Prostate gland (tissue), 2 donors: ENCODE data around the gene PGPEP1. TPM values are rescaled to one million over a fixed set of nuclear protein-coding genes. Genes with fewer than 3 reads are reported as not detected.

Experiments used
- DNase-seq: peaks from one replicate; pipeline ENCODE4 v3.0.0-alpha.2; 2019; ENCODE audit warnings: low spot score
- H3K27ac ChIP-seq, 2 donors: fragments of 200-600 bp; sonication (generic); 2 replicates each; pipeline ENCODE4 v1.5.1; 2017 to 2019
- H3K27me3 ChIP-seq: fragments of 200-600 bp; sonication (generic); replicated peaks from 2 replicates; pipeline ENCODE4 v1.5.1; 2019; ENCODE audit not compliant: insufficient read depth
- H3K36me3 ChIP-seq, 2 donors: fragments of 200-600 bp; sonication (generic); 1 replicate in 1 of 2; 2 replicates in 1 of 2; pipeline versions ENCODE4 v1.5.1 to v1.8.1; 2017 to 2019
- H3K4me1 ChIP-seq: fragments of 200-600 bp; sonication (generic); replicated peaks from 2 replicates; pipeline ENCODE4 v1.5.1; 2019
- H3K4me3 ChIP-seq, 2 donors: fragments of 200-600 bp; sonication (generic); 2 replicates each; pipeline ENCODE4 v1.5.1; 2017 to 2019
- H3K9me3 ChIP-seq: fragments of 200-600 bp; sonication (generic); 2 replicates; pipeline ENCODE4 v1.5.1; 2017
- POLR2A ChIP-seq: fragments of 450-650 bp; IDR thresholded peaks from one replicate; pipeline ENCODE4 v1.6.1; 2016; ENCODE audit warnings: antibody characterized with exemption, mild to moderate bottlenecking
- POLR2AphosphoS5 ChIP-seq: sonication (generic); formaldehyde crosslinking; IDR thresholded peaks from one replicate; pipeline ENCODE4 v1.6.1; 2017; ENCODE audit warnings: antibody characterized with exemption
- WGBS: methylation state at CpG from one replicate; pipeline ENCODE4 v1.1.5; 2018; 5-methylcytosine and 5-hydroxymethylcytosine counted together
- intact Hi-C: fragments of 100-400 bp; cut with DNase I; formaldehyde crosslinking; loops from one replicate; pipeline ENCODE4 v1.14.2; 2022
- total RNA-seq, 2 donors: library from RNA; depleted of rRNA; stranded (reverse); fragments of >200 nt; gene quantifications; one replicate each; pipeline ENCODE4 v1.1.0, GENCODE V29; 2016
- TF ChIP-seq, protein P1 (sequence below), 4 experiments: fragments of 200-600 bp in 2 of 4; fragments of 450-650 bp in 2 of 4; sonication (generic) in 2 of 4; IDR thresholded peaks; 1 replicate in 3 of 4; 2 replicates in 1 of 4; pipeline ENCODE4 v1.5.1; 2016 to 2019; ENCODE audit warnings: antibody characterized with exemption in 4 of 4, mild to moderate bottlenecking in 2 of 4, moderate library complexity in 2 of 4

Gene PGPEP1
- total RNA-seq, 2 donors from 2014 or later: 18.0 to 37.3 TPM

DNA sequence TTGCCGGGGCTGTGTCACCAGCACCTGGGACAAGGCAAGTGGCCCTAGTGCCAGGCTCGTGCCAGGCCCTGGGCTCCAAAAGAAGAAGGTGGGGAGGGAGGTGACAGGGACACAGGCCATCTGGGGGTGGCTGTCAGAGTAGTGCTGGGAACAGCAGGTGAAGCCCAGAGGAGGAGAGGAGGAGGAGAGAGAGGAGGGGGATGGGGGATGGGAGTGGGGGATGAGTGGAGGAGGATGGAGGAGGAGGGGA, 36.3 kb upstream of the PGPEP1 start:
- peaks cover 5% of the 10 kb centered on the region for H3K4me1 ChIP-seq
- peak overlapping the region in 1 of 2 donors; percentile 20 for H3K4me3 ChIP-seq
- H3K27ac ChIP-seq: peak overlapping the region; percentile 88 to 95
- TF ChIP-seq POLR2A (no peak), POLR2AphosphoS5 (no peak)
- TF ChIP-seq, protein P1, sequence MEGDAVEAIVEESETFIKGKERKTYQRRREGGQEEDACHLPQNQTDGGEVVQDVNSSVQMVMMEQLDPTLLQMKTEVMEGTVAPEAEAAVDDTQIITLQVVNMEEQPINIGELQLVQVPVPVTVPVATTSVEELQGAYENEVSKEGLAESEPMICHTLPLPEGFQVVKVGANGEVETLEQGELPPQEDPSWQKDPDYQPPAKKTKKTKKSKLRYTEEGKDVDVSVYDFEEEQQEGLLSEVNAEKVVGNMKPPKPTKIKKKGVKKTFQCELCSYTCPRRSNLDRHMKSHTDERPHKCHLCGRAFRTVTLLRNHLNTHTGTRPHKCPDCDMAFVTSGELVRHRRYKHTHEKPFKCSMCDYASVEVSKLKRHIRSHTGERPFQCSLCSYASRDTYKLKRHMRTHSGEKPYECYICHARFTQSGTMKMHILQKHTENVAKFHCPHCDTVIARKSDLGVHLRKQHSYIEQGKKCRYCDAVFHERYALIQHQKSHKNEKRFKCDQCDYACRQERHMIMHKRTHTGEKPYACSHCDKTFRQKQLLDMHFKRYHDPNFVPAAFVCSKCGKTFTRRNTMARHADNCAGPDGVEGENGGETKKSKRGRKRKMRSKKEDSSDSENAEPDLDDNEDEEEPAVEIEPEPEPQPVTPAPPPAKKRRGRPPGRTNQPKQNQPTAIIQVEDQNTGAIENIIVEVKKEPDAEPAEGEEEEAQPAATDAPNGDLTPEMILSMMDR (IDR thresholded peaks at IDR 0.05): no peak
- no peaks in the 10 kb centered on the region for H3K9me3 ChIP-seq
- no peak for DNase-seq
- no peaks in the 10 kb centered on the region for H3K27me3 ChIP-seq
- H3K36me3 ChIP-seq: peaks cover 0 to 2% of the 10 kb centered on the region in 2 donors
- 7% methylated on average over 2 of the region's 2 CpGs for WGBS
- intact Hi-C loops: no loop called here

DNA sequence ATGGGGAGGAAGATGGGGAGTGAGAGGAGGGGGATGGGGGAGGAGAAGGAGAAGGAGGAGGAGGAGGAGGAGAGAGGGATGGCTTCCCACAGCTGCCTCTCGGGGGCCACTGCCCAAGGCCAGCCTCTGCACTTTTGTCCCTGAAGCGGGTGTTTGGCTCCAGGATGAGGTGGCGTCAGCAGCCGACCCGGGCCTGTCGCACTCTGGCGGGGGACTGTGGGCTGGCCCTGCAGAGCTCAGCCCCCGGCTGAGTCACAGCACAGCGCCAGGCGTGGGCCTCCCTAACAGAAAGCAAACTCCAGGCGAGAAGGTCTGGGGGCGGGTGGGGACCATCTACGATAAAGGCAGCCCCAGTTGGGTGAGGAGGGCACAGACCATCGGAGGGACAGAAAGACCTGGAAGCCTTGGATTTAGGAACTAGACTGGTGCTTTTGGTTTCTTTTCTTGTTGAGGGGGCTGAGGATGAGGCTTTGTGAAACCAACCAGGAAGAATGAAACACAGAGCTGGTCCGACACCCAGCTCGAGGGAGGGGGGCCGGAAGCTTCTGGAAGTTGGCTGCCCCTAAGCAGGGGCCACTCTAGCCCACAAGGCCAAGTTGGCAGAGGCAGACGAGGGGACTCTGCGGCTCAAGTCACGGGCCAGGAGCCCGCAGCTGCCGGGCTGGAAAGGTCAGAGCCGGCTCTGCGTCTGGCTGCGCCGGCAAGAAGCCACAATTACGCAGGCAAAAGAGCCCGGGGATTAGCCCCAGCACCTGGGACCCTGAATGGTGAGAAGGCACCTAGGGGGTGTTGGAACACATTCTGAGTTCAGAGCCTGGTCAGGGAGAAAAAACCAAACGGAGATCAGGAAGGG, 35.7 kb upstream of the PGPEP1 start:
- intact Hi-C loops: no loop called here
- H3K36me3 ChIP-seq: peaks cover 0 to 8% of the 10 kb centered on the region in 2 donors
- 5% methylated on average over 26 of the region's 29 CpGs for WGBS
- H3K4me1 ChIP-seq: peaks cover 5% of the 10 kb centered on the region
- peak overlapping the region; percentile 88 to 95 for H3K27ac ChIP-seq
- H3K4me3 ChIP-seq: peak overlapping the region; percentile 2 to 20
- H3K9me3 ChIP-seq: no peaks in the 10 kb centered on the region
- no peak for DNase-seq
- H3K27me3 ChIP-seq: no peaks in the 10 kb centered on the region
- TF ChIP-seq POLR2AphosphoS5 (no peak), POLR2A (peak; percentile 77)
- TF ChIP-seq, protein P1 (IDR thresholded peaks at IDR 0.05): peak in 1 of 4 experiments; percentile 6

DNA sequence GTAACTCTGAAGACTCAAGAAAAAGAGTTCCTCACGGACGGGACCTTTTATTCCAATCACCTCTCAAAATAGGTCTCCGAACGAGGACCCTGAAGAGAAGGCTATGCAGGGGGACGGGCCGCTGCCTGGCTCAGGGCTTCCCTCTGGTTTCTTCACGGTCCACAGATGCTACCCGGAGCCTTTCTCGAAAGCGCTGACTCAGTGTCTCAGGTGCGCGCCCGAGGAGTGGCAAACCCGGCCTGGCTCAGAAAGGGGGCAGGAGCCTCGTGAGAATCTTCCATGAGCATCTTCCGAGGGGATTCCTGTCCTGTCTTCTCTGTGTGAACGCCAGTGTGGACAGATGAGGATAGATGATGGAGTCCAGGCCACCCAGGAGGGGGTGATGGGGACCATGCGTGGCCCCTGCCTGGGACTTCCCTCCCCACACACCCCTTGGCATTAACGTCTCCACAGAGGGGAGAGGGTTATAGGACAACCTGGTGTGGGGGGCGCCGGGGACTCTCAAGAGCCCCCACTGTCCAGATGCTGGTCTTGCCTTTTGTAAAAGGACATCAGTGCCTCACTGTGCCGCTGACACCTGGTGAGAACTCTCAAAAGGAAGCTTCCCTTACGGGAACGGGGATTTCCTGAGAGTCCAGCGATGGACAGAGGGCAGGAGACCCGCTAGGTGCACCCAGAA, 34.0 kb upstream of the PGPEP1 start:
- Histone ChIP-seq H3K9me3 (no peaks in the 10 kb centered on the region), H3K27me3 (no peaks in the 10 kb centered on the region), H3K4me3 (no peak overlapping the region), H3K27ac (peak overlapping the region in 1 of 2 donors; percentile 95), H3K36me3 (peaks cover 0 to 11% of the 10 kb centered on the region in 2 donors), H3K4me1 (peaks cover 5% of the 10 kb centered on the region)
- 87% methylated on average over 26 of the region's 26 CpGs for WGBS
- no peak for DNase-seq
- intact Hi-C loops: no loop called here
- TF ChIP-seq POLR2A (no peak), POLR2AphosphoS5 (no peak)
- TF ChIP-seq, protein P1 (IDR thresholded peaks at IDR 0.05): no peak

DNA sequence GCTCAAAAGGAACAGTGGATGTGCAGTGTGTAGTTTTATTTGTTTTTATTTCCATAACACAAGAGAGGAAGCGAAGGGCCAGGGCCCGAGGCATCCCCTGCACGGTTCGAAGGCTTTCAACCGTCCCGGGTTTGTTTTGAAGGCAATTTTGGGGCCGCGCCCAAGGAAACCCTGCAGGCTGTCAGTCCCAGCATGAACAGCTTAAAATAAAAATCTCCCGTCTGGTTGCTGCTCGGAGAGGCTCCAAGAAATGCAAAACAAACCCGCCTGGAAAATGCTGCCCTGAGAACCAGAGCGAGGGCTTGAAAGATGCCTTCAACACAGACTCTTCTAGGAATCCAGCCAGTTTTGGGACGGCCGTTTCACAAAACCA, 33.5 kb upstream of the PGPEP1 start:
- DNase-seq: no peak
- Histone ChIP-seq H3K27ac (peak overlapping the region in 1 of 2 donors; percentile 95), H3K36me3 (peaks cover 0 to 12% of the 10 kb centered on the region in 2 donors), H3K4me3 (no peak overlapping the region), H3K9me3 (no peaks in the 10 kb centered on the region), H3K27me3 (no peaks in the 10 kb centered on the region), H3K4me1 (peaks cover 5% of the 10 kb centered on the region)
- intact Hi-C loops: no loop called here
- TF ChIP-seq POLR2A (no peak), POLR2AphosphoS5 (no peak)
- TF ChIP-seq, protein P1 (IDR thresholded peaks at IDR 0.05): no peak
- 71% methylated on average over 14 of the region's 14 CpGs for WGBS

DNA sequence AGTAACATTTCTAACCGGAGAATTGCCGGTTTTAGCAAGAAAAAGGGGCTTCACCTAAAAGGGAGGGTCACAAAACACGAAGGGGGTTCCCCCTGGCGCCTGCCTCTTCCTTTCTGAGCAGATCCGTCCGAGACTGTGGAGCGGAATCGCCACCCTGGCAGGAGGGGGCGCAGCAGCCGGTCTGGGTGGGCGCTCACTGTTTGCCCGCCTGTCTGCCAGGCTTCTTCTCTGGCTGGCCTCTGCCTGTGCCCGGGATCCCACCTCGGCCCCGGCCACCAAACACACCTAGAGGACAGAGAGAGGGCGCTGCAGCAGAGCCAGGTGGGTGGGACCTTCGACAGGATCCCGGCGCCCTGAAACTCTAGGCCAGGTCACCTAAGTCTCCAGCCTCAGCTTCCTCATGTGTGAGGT, 33.1 kb upstream of the PGPEP1 start:
- intact Hi-C loops: no loop called here
- peaks cover 5% of the 10 kb centered on the region for H3K4me1 ChIP-seq
- no peaks in the 10 kb centered on the region for H3K27me3 ChIP-seq
- H3K27ac ChIP-seq: peak overlapping the region in 1 of 2 donors; percentile 95
- no peak for DNase-seq
- no peaks in the 10 kb centered on the region for H3K9me3 ChIP-seq
- TF ChIP-seq, protein P1 (IDR thresholded peaks at IDR 0.05): no peak
- H3K36me3 ChIP-seq: peaks cover 0 to 16% of the 10 kb centered on the region in 2 donors
- 83% methylated on average over 19 of the region's 19 CpGs for WGBS
- no peak overlapping the region for H3K4me3 ChIP-seq
